GM21723 (cell line): ENCODE results near the gene RABL6.
"Not testable (repeated sequence)": the region's sequence is repeated elsewhere in the genome, so short reads cannot be mapped to it uniquely, and the experiment has no call there.

Experiments used
- ATAC-seq: cut with Tn5 transposase; IDR thresholded peaks from one replicate; pipeline ENCODE4 v1.9.1; 2021; ENCODE audit warnings: mild to moderate bottlenecking, moderate library complexity; ENCODE audit not compliant: unreplicated experiment

The RABL6 gene, protein sequence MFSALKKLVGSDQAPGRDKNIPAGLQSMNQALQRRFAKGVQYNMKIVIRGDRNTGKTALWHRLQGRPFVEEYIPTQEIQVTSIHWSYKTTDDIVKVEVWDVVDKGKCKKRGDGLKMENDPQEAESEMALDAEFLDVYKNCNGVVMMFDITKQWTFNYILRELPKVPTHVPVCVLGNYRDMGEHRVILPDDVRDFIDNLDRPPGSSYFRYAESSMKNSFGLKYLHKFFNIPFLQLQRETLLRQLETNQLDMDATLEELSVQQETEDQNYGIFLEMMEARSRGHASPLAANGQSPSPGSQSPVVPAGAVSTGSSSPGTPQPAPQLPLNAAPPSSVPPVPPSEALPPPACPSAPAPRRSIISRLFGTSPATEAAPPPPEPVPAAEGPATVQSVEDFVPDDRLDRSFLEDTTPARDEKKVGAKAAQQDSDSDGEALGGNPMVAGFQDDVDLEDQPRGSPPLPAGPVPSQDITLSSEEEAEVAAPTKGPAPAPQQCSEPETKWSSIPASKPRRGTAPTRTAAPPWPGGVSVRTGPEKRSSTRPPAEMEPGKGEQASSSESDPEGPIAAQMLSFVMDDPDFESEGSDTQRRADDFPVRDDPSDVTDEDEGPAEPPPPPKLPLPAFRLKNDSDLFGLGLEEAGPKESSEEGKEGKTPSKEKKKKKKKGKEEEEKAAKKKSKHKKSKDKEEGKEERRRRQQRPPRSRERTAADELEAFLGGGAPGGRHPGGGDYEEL

GRCh38 chr9:136807281-136808074 lies at the start of gene RABL6:
Gene RABL6, plus strand, starts transcription at chr9:136807948. Its CDS starts 249 bp downstream, at chr9:136808197.
- ATAC-seq, result peak; percentile 59

DNA sequence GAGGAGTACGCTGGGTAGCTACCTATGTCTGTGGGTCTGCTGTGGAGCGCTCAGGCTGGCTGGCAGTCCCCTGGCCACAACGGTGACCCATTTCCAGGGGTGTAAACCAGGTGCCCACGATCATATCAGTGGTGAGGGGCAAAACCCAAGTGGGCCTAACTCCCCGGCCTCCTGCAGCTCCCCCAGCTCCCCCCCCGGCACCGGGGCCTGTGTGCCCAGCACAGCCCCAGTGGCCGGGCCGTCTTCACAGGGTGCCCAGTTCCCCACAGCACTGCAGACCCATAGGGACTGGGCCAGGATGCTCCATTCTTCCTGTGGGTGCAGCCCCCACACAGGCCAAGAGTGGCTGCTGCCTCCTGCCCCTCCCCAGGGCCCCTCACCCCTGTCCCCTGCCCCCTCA lies 48.7 kb upstream of the RABL6 start:
- ATAC-seq, result no peak

DNA sequence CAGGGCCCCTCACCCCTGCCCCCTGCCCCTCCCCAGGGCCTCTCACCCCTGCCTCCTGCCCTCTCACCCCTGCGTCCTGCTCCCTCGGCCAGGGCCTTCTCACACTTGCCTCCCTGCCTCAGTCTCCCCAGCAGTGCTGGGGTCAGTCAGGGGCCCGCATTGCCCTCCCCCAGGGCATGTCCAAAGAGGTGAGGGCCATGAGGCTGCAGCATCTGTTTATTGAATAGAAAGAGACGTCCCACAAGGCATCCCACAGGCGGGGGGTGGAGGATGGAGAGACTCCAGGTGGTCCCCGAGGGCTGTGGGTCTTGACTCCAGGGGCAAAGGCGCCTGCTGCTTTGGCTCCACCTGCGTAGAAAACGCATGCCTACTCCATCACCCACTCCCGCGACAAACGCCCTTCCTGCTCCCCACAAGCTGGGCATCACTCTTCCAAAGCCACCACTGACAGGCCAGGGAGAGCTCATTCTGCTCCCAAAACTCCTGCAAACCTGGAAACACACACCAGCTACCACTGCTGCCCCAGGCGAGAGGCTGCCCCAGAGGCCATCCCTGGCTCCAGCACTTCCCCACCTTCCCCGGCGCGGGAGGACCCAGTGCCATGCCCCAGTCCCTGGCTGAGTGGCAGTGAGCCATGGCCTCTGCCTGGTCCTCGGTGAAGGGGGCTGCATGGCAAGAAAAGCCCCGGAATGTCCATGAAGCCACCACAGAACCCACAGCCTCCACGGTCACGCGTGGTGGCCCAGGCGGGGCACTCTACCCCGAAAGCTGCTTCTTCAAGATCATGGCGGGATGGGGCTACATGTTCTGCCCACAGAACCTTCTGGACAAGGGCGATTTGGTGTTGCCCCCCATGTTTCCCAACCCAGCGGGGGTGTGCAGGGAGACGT lies 48.1 kb upstream of the RABL6 start:
- ATAC-seq, result no peak

DNA sequence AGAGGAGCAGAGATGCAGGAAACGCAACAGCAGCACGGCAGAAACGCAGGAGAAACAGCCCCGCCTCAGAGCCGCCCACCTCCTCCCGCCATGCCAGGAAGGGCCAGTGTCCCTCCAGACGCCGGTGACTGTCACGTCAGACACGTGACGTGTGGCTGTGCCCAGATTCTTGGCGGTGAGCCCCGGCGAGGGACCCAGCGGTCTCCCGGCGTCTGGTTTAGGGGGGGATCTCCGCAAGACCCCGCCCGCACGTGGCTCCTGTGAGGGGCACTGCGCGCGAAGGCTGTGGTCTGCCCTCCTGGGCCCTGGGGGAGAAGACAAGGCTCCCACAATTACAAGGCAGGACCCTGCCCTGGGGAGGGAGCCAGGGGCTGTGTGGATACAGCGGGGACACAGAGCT lies 47.3 kb upstream of the RABL6 start:
- ATAC-seq, result no peak

DNA sequence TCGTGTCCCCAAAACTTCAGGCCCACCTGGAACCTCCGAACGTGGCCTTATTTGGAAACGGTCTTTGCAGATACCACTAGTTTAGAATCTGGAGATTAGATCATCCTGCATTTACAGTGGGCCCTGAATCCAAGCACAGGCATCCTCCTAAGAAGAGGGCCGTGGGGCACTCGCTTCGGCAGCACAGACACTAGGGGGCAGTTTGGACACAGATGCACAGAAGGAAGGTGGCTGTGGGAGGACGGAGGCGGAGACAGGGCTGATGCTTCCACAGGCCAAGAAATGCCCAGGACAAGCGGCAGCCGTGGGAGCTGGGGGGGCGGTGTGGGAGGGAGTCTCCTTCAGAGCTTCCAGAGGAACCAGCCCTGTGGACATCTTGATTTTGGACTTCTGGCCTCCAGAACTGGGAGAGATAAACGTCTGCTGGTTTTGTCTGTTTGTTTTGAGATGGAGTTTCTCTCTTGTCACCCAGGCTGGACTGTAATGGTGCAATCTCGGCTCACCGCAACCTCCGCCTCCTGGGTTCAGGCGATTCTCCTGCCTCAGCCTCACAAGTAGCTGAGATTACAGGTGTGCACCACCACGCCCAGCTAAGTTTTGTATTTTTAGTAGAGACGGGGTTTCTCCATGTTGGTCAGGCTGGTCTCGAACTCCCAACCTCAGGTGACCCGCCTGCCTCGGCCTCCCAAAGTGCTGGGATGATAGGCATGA lies 46.8 kb upstream of the RABL6 start:
- not testable (repeated sequence) for ATAC-seq

DNA sequence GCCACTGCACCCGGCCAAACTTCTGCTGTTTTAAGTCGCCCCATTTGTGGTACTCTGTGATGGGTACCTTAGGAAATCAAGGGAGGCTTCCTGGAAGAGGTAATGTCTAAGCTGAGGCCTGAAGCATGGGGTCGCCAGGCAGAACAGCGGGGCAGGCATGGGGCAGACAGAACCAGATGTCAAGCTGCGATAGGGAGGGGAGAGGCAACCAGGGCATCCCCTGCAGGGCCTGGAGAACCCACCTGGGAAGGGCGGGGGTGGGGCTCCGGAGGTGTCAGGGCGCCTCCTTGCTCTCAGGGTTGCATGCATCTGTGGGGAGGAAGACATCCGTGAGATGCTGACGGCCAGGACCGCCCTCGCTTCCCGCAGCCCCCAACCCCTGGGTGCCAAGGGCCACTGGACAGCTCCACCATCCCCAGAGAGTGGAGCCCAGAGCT lies 46.2 kb upstream of the RABL6 start:
- no peak for ATAC-seq

DNA sequence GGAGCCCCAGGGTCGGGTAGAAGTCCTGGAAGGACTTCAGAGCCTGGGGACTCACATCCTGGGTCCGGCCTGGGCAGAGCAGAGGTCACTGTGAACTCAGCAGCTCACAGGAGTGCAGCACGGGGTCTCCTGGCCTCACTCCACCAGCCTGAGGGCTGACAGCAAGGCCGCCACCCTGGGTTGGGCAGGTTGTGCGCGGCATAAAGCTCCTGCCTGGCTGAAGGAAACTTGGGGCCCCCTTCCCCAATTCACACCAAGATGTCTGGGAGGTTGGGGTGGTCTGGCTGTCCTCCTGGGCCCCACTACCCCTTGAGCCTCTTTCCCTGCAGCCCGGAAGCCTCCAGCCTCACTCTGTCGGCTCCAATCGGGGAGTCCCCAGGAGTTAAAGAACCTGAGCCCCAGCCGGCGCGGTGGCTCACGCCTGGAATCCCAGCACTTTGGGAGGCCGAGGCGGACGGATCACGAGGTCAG lies 45.5 kb upstream of the RABL6 start:
- no peak for ATAC-seq

GRCh38 chr9:136762915-136763648 lies 44.7 kb upstream of the RABL6 start:
- ATAC-seq, result no peak

DNA sequence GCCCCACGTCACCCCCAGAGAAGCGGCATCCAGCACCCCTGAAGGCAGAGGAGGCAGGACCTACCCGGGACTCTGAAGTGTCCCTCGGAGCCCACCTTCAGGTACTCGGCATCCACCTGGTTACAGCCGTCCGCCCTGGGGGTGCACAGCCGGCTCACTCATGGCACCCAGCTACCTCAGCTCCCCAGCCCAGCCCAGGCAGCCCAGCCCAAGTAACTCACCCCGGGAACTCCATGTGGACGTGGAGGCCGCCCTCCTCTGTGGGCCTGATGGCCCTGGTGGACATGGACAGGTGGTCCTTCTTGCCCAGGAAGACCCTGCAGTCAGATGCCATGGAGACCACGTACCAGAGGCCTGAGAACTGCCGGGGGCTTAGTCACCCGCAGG lies 44.1 kb upstream of the RABL6 start:
- no peak for ATAC-seq

DNA sequence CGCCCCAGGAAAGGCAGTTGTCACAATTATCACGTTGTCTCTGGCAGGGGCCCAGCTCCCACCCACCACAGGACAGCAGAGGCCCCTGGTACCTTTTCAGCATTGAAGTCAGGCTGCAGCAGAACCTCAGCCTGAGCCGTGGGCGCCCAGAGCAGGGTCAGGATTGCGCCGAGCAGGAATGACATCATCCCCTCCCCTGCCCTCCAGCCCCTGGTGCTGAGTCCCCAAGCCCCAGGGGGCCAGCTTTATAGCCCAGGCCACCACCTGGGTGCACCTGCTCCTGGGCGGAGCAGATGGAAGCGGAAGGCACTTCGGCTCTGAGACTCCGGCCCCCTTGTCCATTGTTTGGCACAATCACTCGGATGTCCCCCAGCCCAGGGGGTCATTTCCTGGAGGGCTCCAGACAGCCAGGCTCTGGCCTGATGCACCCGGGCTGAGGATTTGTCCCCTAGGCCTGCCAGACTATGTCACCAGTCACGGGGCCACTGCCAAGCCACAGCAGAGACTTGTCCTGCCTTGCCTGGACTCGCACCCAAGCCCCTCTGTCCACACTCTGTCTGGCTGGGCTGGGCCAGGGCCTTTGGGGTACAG lies 43.4 kb upstream of the RABL6 start, which contains the start of gene LCN15:
TSS of gene LCN15 (minus strand) at position 218 of the 591 bp plus-strand sequence. CDS start at position 188, 30 bp downstream.
- ATAC-seq, result no peak

GRCh38 chr9:136765041-136765440 lies 42.7 kb upstream of the RABL6 start:
- ATAC-seq, result no peak

DNA sequence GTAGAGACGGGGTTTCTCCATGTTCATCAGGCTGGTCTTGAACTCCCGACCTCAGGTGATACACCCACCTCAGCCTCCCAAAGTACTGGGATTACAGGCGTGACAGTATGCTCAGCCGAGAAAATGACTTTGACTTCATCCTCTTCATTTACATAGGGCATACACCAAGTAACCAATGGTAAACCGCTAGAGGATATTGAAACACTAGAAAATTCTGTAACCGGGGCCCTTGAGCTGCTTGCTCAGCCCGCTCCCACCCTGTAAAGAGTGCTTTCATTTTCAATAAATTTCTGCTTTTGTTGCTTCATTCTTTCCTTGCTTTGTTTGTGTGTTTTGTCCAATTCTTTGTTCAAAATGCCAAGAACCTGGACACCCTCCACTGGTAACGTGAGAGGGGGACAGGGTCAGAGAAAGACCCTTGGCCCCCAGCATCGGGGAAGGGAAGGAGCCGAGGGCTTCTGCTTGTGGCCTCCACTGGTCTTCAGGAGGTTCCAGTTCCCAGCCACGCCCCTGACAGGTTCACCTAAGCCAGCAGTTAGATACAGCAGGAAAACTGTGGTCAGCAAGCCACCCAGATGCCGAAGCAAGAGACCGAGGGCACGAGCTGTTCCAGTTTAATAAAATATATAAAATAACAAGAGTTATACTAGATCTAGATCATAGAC lies 41.9 kb upstream of the RABL6 start:
- ATAC-seq, result peak; percentile 65

DNA sequence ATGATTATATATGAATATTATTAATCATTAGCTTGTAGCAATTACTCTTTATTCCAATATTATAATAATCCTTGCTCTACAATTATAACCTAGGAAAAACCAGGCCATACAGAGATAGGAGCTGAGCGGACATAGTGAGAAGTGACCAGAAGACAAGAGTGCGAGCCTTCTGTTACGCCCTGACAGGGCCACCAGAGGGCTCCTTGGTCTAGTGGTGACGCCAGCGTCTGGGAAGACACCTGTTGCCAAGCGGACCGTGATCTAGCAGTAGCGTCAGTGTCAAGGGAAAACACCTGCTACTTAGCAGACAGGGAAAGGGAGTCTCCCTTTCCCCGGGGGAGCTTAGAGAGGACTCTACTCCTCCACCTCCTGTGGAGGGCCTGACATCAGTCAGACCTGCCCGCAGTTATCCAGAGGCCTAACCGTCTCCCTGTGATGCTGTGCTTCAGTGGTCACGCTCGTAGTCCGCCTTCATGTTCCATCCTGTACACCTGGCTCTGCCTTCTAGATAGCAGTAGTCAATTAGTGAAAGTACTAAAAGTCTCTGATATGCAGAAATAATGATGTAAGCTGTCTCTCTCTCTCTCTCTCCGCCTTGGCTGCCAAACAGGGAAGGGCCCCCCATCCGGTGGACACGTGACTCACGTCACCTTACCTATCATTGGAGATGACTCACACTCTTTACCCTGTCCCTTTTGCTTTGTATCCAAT lies 41.2 kb upstream of the RABL6 start:
- ATAC-seq, result not testable (repeated sequence)

DNA sequence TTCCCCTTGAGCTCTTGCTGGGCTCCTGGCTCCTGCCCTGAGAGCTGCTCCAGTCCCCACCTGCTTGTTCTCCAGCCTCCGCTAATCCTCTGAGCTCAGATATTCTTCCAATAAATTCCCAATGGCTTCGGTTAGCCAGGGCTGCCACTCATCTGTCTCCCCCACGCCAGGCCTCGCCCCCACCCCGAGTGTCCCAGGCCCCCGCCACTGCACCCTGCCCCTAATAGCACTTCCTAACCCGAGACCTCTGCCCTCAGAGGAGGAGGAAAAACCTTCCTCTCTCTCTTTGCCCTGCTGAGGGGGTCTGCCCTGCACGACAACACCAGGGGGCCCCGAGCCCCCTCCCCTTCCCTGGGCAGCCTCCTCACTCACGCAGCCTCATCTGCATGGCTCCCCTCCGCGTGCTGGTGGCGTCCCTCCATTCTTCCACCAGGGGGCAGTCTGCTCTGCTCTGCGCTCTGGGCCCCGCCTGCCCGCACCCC lies 38.0 kb upstream of the RABL6 start:
- ATAC-seq, result no peak

- no peak for ATAC-seq
Measured at GRCh38 chr9:136771907-136772415, 35.8 kb upstream of the RABL6 start.

DNA sequence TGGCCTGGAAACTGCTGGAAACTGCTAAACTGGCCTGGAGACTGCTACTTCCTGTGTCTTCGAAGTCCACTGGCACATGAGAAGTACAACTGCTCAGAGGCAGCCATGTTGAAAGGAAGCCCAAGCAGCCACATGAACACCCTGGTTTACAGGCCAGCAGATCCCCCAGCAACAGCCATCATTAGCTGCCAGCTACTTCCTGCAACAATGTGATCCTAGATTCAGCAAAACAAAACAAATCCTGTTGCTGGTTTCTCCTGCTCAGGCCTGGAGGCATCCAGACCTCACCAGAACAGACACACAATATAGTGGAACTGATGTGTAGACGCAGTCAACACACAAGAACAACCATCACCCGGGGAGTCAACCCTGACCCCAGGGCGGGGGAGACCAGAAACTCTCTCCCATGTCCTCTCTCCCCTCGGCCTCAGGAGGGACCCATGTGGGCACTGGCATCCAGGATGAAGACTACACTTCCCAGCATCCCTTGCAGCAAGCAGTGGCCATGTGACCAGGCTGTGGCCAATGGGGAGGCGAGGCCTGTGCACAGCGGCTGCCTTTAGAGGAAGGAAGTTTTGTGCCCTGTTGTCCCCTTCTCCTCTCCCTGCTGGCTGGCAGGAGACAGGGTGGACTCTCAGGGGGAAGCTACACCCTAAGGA lies 34.2 kb upstream of the RABL6 start:
- ATAC-seq, result no peak
